Activated CD4-positive, CD25-positive, alpha-beta regulatory T cell treated with anti-CD3 and anti-CD28 coated beads, Interleukin-2, amount 50 U/mL, for 72 hours (primary cell): ENCODE results near the gene SDK1.
"Not testable (repeated sequence)": the region's sequence is repeated elsewhere in the genome, so short reads cannot be mapped to it uniquely, and the experiment has no call there.

ENCODE experiments used
- DNase-seq: peaks from one replicate; pipeline ENCODE4 v3.0.0; 2021

SDK1 gene

DNA sequence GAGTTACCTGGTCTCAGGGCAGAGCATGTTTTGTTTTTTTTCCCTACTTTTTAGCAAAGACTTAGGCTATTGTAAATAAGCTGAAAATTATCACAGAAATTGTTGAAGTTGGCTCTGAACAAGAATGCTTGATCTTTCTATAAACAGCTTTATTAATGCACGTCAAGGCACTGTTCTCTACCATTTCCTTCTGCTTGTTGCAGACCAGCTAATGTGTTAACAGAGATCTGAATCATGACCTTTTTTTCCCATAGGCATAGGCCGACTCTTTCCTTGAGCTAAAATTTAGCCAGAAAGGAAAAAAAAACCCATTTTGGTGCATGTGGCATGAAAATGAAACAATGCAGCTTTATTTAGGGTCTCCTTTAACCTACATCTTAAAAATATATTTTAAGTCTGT is 248.5 kb downstream of the SDK1 start:
- no peak for DNase-seq

DNA sequence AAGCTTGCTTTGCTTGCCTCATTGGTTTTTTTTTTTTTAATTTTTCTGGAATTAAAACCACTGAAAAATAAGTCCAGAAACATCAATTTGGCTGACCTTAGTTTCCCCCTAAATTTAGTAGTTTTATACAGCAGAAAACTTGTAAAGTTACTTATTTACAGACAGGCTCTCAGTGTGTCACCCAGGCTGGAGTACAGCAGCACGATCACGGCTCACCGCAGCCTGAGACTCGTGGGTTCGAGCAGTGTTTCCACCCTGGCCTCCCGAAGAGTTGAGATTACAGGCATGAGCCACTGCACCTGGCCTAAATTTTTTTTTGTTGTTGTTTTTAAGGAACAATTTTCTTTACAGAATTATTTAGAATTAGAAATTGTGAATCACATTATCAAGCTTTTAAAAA is 250.5 kb downstream of the SDK1 start:
- no peak for DNase-seq

DNA sequence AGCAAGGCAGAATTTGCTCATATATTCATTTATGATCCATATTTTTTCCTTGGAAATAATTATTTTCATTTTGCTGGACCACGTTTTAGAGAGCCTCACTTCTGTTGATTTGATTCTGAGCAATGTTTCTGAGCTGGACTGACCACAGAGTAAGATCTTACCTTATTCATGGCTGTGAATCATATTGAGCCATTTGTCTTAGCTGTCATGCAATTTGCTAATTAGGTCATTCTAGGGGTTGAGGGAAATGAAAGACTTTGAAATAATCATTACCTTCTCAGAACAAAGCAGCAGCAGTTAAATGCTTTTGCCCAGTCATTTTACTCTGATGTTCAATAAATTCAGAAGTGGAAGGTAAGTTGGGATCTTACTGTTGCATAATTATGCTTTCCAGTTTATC is 251.4 kb downstream of the SDK1 start:
- no peak for DNase-seq

DNA sequence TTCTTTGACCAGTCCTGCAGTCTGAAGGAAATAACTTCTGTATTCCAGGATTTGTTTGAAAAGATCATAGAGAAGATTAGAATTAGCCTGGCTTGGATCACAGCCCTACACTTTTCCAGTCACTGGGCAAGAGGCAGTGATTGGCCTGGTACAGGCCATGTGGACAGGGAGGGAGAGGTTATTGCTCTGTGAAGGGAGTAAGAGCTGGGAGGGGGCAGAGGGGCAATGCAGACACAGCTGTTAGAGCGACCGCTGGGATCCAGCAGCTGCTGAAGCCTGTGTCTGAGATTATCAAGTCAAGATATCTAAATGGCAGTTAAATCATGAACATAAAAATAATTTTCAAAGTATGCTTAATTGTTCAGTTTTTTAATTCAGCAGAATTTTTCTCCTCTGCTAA is 257.3 kb downstream of the SDK1 start:
- DNase-seq = no peak

DNA sequence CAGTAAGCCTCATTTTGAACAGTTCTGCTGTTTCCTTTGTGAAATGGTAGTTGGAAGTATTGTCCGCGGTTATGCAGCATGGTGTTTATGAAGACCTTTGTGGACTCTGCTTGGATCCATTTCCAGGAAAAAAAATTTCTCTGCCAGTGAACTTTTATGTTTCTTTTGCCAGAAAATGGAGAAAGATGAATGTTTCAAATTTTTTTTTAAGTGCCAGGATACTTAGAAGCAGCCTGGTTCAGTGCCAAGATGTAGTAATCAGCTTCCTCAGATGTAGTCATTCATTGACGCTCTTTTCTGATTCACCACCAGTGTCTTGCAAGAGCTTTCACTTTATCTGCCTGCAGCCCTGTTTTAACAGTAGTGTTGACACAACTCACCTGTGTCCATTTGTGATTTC is 258.2 kb downstream of the SDK1 start:
- DNase-seq = no peak

DNA sequence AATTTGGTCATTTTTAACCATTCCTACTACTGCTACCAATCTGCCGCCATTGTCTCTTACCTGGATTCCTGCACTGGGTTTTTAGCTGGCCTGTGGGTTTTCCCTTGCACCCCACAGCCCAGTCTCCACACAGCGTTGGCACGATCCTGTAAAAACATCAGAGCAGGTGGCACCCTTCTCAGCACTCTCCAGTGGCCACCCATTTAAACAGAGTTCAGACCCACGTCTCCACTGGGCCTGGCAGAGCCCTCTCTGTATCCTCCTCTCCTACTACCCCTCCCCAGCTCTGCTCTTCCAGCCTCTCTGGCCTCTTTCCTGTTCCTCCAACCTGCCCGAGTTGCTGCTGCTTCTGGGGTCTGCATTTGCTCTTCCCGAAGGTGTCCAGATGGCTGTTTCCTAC is 259.4 kb downstream of the SDK1 start:
- no peak for DNase-seq

DNA sequence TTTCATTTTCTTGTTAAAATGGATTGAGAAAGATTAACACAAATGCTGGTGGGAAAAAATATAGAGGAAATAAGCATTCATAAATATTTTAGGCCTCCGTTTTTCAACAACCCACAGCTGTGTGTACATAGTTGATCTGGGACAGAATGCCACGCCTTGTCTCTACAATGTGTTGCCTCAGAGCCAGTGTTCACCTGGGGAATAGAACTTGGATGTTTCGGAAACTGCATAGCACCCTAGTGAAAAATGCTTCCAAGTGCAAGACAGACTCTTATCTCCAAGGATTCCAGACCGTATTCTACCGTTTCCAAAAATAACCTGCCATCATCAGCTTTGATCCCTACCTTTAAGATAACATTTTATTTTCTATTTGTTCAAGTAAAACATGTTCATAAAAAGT is 260.9 kb downstream of the SDK1 start:
- DNase-seq = no peak

DNA sequence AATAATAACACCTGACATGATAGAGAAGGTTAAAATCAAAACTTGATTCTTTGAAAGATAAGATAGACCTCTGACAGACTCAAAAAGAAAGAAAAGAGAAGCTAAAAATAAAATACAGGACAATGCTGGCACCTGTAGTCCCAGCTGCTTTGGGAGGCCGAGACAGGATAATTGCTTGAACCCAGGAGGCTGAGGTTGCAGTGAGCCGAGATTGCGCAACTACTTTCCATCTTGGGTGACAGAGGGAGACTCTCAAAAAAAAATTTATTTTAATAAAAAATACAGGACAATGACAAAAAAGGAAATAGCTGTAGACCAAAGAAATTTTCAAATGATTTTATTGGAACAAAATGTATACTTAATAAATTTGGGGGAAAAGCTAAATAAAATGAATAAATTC is 263.2 kb downstream of the SDK1 start:
- DNase-seq = no peak

DNA sequence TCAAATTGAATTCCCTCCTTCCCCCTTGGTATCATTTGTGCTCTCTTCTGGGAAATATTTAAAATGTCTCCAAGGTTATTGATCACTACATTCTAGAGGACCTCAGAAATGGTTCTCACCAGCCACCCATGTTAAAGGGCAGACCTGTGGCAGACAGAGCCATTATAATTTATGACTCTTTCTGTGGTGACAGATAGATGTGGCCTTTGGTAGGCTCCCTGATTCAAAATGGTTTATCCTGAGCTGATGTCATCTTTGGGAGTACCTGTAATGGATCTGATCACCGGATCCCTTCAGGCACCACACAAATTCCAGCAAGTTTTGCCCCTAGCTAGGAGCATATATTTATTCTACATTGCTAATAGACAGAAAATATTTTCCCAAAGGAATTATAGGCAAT is 267.5 kb downstream of the SDK1 start:
- no peak for DNase-seq

DNA sequence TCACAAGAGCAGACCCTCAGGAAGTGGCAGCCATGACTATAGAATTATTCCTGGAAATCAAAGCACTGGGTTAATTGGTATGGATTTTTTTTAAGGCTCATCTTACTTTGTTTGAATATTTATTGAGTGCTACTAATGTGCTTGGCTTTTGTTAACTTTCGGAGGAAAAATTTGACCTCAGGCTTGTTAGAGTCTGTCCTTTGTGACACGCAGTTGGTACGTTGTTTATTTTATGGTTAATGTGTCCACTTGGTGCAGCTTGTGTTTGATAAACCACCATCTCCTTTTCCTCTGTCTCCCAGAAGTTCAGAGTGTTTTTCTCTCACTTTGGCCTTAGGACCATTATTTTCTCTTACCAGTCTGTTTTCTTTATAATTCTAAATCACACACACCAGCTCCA is 268.6 kb downstream of the SDK1 start:
- no peak for DNase-seq

DNA sequence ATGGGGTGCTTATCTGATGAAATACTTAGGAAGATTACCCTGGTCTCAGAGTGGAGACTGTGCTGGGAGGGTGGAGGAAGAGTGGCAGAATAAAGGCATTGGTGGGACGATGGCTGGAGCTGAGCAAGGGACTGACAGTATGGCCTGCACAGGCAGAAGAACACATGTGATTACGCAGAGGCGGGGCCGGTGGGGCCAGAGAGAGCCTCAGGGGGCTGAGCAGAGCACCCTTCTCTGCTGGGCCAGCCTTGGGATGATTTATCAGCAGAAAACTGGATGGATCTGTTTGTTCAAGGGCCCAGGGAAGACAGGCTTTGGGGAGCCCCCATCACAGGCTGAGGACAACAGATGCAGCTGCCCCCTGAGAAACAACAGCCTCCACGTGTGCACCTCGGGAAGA is 272.1 kb downstream of the SDK1 start:
- DNase-seq = no peak

DNA sequence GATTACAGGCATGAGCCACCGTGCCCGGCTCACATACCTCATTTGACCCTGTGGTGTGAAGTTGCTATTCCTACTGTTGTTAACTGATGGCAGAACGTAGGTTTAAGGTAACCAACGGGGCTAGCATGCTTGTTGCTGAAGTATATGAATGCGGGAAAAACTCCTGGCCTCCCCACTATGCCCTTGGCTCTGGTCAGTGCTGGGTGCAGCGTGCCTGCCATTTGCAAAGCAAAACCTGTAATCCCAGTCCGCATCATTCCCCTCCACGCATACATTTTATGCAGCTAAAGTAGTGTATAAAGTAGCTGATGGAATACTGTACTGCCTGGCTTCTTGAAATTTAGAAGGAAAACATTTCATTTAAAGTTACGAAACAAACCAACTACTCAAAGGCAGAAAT is 273.3 kb downstream of the SDK1 start:
- no peak for DNase-seq

DNA sequence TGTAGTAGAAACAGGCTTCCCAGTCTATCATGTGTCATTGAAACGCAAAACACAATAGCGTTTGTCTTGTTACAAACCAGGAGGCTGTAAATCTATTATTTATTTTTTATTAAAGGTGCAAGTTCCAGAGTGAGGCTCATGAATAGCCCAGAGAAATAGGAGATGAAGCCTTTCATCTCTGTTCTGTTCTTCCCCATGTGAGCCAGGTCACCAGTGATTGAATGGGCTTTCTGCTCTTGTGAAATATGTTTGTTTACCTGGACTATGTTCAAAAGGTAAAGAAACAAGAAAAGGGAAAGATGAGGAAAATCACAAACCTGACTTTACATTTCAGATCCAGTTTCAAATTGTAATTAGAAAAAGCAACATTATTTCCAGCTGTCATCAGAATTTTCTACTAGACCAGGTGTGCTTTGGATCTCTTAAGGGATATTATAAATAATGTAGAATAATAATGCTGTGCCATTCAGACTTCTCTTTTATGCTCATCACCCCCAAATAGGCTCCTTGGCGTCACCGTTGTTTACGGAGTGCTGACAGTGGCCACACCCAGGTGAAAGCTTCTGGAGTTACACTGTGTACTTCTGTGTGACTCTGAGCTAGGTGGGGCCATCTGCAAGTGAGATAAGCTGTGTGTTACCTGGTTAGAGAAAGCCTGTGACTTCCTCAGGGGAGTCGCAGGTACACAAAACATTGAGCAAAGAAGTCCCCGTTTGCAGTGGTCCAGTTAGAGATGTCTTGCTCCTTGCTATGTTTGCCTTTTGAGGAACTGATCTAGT is 274.9 kb downstream of the SDK1 start:
- no peak for DNase-seq

DNA sequence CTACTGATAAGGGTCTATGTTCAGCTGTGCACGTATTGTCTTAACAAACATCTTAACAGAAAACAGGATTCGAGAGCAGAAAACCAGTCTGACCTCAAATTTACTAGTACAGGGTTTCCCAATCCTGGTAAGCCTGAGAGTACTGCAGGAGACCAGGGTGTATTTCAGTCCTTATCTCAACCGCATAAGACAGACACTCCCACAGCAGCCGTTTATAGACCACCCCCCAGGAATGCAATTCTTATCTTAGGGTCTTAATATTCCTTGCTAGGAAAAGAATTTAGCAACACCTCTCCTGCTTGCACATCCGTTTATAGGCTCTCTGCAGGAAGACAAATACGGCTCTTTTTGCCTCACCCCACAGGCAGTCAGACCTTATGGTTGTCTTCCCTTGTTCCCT is 277.3 kb downstream of the SDK1 start:
- no peak for DNase-seq

DNA sequence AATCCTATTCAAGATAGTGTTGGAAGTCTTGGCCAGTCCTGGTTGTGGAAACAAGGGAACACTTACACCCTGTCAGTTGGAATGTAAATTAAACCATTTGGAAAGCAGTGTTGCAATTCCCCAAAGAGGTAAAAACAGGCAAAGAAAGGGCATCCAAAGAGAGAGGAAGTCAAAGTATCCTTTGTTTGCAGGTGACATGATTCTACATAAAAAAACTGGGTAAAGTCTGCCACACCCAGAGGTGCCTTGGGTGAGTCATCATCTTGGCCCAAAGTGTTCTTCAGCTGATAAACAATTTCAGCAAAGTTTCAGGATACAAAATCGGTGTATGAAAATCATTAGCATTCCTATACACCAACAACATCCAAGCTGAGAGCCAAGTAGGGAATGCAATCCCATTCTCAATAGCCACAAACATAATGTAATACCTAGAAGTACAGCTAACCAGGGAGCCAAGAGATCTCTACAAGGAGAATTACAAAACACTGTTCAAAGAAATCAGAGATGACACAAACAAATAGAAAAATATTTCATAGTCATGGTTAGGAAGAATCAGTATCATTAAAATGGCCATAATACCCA is 278.7 kb downstream of the SDK1 start:
- no peak for DNase-seq

DNA sequence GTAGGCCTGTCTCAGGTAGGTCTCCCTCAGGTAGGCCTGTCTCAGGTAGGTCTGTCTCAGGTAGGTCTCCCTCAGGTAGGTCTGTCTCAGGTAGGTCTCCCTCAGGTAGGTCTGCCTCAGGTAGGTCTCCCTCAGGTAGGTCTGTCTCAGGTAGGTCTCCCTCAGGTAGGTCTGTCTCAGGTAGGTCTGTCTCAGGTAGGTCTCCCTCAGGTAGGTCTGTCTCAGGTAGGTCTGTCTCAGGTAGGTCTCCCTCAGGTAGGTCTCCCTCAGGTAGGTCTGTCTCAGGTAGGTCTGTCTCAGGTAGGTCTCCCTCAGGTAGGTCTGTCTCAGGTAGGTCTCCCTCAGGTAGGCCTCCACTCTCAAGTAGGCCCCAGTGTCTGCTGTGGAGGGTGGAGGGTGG is 281.1 kb downstream of the SDK1 start:
- not testable (repeated sequence) for DNase-seq

DNA sequence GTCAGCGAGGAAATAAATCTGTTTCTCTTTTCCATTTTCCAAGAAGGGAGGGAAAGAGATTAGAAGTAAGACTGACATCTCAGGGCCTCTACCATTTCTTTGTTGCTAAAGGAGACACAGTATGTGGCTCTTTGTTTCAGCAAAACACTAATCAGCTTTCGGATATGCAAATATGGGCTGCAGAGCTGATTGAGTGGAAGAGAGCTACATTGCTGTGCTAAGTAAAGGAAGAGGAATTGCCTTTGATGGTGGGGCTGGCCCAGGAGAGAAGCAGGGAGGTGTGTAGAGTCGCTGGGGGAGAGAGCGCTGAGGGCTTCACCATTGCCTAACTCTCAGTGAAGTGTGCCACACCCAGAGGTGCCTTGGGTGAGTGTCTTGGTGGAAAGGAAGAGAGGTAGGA is 284.8 kb downstream of the SDK1 start:
- DNase-seq = no peak

DNA sequence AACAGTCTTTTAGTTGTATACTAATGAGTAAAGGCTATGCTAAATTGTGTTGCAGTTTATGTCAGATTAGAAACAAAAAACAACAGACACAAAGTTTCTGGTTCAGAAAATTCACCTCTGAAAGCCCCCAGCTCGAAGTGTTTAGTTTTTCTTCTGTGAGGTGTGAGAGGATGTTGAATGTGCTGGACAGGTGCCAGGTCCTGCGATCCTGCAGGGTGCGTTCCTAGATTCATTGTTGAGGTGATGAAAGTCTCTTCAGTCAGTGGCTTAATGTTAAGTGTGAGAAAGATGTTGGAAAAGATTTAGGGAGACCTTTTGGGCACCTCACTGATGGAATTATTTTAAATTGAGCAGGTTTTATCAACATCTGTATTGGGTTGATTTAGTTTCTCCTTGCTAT is 287.3 kb downstream of the SDK1 start:
- no peak for DNase-seq

DNA sequence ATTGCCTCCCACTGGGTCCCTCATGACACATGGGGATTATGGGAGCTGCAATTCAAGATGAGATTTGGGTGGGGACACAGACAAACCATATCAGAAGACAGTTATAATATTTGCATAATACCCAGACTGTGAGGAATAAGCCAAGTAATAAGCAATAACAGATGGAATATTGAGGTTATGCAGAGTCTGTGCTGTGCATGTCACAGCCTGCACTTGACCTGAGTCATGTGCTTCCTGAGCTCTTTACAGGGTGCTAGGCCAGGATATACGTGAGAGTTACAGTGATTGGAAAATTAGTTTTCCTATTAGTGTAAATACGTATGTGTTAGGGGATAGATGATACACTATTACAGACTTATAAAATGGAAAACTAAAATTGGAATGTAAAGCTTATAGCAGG is 288.7 kb downstream of the SDK1 start:
- DNase-seq = no peak

DNA sequence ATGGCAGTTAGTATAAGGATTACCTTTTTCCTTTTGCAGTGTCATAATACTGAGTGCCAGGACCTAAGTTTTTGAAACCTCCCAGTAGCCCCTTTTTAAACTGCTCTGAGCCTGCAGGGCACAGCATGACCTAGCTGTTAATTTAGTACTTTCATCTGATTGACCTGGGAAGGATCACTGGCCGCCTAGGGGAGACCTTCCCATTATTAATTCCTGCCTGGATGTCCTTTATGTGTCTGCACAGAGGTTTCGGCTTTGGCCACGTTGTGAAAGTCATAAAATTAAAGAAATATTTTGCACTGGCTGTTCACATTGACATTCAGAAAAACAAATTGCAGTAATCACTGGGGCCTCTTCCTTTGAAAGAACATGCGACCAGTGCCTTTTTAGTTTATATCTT is 290.2 kb downstream of the SDK1 start:
- DNase-seq = no peak

DNA sequence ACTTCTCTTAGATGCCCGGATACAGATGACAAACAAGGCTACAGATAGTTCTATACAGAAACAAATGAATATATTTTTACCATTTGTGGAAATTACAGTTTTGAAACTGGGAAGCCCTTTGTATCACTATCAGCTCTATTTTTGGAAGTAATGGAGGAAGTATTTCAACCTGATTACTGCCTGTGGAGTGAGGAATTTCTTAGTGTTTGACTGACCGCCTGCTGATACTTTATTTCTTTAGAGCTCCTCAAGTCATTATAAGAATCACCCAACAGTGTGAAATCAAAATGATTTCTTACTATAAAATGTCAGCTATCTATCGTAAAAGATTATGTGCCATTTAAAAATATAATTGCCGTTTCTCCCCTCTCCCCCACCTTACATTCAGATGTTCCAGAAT is 290.9 kb downstream of the SDK1 start:
- no peak for DNase-seq

DNA sequence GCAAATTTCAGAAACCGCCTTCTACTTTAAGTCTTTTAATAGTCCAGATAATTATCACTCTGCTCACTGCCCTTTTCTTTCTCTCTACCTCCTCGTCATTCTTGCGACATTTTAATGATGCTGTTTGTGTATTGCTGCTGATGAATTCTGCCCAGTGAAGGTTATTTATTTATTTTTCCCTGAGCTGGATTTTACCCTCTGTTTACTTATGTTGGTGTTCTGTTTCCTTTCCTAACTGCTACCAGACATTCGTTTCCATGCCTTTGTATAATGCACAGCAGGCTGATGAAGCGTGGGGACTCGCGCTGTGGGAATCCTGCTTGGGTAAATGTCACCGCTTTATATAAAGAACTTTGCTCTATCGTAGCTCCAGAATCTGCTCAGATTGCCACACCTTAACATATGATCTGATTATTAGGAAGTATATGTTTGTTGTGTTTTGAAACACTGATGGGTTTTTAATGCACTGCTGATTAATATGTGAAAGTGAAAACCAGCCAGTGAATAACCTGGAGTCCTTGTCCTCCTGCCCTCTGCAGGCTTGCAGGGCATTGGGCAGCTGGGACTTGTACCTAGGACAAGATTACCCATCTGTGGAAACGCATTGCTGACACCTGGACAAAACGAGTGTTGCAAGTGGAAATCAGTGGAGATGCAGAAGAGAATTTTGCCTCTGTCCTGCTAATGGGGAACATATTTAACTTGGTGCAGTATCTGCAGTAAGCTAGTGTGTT is 291.5 kb downstream of the SDK1 start:
- DNase-seq = no peak

DNA sequence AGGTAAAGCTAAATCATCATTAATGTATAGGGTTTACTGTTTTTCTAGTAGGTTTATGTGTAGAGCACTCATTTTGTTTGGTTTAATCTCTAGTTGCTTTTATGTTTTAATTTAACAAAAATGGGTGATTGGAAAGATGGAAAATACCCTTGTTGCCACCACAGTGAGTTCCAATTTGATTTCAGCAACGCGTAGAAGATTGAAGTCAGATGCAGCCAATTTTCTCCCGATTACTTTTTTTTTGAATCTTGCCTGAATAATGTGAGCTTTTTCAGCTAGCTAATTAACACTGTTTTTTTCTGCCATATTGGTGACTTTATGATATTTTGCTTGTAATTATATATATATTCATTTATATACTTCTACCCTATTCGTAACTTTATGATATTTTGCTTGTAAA is 293.8 kb downstream of the SDK1 start:
- DNase-seq = no peak

DNA sequence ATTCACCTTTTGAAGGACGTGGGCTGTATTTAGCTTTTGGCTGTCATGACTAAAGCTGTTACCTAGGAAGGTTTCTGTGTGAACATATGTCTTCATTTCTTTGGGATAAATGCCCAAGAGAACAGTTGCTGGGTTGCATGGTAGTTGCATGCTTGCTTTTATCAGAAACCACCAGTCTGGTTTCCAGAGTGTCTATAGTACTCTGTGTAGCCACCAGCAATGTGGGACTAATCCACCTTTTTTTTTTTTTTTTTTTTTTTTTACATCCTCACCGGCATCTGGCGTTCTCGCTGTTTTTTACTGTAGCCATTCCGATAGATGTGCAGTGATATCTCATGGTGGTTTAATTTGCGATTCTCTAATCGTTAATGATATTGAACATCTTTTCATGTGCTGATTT is 297.8 kb downstream of the SDK1 start:
- no peak for DNase-seq

DNA sequence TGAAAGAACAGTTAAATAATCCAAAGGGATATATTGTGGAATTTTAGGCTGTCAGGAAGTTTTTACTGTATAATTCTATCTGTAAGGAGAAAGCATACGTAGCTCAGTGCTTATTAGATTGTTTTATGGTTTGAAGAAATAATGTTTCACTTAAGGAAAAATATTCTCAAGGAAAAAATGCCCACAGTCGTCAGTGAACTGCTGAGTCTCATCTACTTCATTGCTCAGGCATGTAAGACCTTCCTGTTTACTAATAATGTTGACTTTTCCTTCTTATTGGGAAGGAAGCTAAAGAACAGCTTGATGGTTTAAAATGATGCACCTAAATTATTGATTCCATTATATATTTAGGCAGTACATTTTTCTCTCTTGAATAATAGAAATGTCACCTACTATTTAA is 304.2 kb downstream of the SDK1 start:
- no peak for DNase-seq
